RCC 7860 (cell line): ENCODE measurements around the gene PIGB.
"Not testable (repeated sequence)": the region's sequence is repeated elsewhere in the genome, so short reads cannot be mapped to it uniquely, and the experiment has no call there.

Experiments
- DNase-seq: peaks from one replicate; pipeline ENCODE4 v3.0.0-alpha.2; 2015; ENCODE audit warnings: low spot score
- FAIRE-seq: peaks from 2 replicates; lab custom pipeline; 2012; peaks lifted over from hg19 to GRCh38; lab: Jason Lieb, UNC

Gene PIGB

DNA sequence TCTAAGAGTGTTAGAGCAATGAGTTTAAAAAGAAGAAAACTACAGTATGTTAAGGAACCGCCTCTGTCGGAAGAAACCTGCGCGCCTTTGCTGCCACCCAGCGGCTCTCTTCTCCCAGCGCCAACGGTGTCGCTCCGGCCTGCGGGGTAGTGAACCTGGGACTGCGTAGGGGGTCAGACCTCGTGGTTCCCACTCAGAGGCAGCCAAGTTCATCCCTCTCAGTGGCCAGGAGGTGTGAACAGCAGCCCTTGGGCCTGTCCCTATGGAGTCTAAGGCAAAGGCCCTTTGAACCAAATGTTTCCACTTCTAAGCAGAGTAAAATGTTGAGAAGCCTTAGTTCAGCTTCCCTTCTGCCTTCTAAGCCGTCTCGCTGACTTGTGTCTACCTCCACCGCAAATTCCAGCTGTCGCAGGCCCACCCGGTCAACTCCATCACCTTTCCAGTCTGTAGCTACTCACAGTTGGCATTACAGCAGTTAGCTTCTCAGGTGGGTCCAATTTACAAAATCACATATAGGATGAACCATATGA is 28.4 kb upstream of the PIGB start:
- FAIRE-seq (no peak), DNase-seq (peak; percentile 65)

DNA sequence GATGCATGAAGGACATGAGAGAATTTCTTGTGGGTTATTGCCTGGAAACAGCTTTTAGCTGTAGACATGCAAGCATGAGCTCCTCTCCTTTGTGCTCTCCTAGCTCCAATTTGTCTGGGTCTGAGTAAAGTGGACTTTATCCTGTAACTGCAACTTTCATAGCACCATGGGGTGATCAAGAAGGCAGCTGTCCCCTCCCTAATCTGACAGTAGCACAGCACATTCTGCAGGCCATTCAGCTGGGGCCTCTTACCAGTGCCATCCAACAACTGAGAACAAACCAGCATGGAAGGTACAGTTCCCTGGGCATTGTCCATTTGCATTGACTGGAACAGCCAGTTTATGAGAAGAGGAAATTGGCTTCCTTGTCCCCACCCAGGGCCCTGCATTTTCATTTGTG is 21.7 kb upstream of the PIGB start:
- DNase-seq (no peak), FAIRE-seq (no peak)

DNA sequence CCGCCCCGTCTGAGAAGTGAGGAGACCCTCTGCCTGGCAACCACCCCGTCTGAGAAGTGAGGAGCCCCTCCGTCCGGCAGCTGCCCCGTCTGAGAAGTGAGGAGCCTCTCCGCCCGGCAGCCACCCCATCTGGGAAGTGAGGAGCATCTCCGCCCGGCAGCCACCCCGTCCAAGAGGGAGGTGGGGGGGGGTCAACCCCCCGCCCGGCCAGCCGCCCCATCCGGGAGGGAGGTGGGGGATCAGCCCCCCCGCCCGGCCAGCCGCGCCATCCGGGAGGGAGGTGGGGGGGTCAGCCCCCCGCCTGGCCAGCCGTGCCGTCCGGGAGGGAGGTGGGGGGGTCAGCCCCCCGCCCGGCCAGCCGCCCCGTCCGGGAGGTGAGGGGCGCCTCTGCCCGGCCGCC is 16.2 kb upstream of the PIGB start:
- not testable (repeated sequence) for FAIRE-seq, DNase-seq

DNA sequence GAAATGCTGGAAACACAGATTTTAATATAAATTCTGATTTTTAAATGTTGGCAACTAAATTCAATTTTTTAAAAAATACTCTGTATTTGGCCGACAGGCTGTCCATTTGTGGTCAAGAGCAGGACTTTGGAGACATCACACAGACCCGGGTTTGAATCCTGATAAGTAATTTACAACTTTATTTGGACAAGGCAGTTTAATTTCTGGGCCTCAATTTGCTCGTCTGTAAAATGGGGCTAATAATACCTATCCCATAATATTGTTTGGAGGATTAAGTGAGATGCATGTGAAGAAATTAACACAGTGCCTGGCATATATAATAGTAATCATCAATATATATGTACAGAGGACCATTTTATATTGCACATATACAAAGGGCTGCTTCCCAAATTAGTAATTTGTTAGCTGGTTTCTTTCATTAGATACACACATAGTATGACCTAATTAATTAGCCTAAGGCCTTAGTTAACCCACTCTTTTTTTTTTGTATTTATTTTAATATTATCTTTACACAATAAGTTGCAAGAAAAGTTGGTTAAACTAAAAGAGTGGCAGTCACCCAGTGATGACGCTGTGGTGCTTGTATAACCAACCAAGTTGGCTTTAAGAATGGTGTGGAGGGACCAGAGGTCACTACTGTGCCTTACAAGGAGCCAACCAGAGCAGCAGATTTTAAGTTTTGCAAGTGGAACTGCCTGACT is 665 bp downstream of the PIGB start:
- no peak for FAIRE-seq
- no peak for DNase-seq

DNA sequence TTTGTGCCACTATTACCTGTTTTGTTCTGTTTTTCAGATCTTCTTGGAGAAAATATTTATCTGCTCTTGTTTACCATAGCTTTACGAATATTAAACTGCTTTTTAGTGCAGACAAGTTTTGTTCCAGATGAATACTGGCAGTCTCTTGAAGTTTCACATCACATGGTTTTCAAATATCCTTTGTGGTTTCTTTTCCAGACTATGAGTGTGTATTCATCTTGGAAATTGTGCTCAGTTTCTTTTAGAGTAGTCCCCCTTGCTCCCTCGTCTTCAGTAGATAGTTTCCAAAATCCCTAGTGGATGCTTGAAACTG is 1.2 kb downstream of the PIGB start:
- FAIRE-seq (no peak), DNase-seq (no peak)

DNA sequence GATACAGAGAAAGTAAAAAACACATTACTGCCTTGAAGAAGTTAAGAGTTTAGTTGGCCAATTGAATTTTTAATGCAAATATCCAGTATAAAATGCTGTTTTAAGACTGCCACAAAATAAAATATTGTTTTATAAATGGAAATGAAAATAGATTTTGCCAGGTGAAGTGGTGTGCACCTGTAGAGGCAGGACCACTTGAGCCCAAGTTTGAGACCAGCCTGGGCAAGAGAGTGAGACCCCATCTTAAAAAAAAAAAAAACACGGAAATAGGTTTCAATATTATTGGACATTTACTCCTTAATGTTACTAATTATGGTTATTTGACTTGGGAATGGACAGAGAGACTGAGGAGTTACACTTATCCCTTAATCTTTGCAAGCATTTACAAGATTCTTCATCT is 1.9 kb downstream of the PIGB start:
- DNase-seq (no peak), FAIRE-seq (no peak)

DNA sequence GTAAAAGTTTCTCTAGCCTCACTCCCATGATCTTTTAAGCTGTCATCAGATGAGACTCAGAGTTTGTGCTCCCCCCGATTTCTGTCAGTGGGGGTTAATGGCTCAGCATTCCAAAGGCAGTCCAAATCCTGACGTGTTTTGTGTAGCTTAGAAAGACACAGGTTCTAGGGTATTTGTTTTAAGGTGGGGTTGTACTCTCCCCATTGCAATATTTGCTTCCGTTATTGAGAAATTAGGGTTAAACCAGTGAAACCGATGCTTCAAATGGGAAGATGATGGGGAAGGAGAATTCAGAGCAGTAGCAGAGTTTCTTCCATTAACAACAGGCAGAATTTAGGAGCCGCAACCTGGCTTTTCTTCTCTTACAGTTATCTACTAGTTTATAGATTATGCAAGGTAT is 3.4 kb downstream of the PIGB start:
- DNase-seq, result no peak
- FAIRE-seq, result no peak

DNA sequence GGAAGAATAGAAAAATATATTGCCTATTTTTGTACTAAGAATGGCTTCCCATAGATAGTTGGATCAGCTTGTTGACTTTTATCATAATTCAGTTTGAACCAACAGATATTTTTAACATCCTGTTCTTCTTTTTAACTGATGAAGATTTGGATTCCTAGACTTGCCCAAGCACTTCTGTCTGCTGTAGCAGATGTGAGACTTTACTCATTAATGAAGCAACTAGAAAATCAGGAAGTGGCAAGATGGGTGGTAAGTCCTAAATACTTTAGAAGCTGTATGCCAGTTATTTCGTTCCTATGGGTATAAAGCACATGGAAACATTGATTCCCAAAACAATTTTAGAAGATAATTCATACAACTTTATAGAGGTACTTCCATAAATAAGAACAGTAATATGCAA is 8.4 kb downstream of the PIGB start:
- no peak for FAIRE-seq
- no peak for DNase-seq

DNA sequence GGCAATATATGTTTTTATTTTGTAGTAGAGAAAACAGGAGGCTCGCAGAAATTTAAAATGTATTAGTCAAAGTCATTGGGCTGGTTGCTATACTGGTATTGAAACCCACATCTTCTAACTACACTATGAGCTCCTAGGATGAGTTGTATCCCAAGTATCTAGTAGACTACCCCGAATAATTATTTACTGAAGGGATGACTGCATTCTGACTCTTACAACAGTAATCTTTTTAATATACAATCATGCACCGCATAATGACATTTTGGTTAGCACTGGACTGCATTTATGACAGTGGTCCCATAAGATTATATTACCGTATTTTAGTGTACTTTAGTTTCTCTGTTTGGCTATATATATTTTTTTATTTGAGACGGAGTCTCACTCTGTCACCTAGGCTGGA is 15.3 kb downstream of the PIGB start:
- DNase-seq (no peak), FAIRE-seq (no peak)

DNA sequence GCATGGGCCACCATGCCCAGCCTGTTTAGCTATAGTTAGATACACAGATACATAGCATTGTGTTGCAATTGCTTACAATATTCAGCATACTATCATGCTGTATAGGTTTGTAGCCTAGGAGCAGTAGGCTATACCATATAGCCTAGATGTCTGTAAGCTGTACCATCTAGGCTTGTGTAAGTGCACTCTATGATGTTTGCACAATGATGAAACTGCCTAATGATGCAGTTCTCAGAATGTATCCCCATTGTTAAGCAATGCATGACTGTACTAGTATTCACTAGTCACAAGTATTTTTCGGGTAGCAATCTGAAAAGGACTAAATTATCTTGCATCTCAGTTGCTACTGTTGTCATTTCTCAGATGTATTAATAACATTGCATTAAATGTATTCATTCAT is 16.0 kb downstream of the PIGB start:
- FAIRE-seq (no peak), DNase-seq (no peak)

DNA sequence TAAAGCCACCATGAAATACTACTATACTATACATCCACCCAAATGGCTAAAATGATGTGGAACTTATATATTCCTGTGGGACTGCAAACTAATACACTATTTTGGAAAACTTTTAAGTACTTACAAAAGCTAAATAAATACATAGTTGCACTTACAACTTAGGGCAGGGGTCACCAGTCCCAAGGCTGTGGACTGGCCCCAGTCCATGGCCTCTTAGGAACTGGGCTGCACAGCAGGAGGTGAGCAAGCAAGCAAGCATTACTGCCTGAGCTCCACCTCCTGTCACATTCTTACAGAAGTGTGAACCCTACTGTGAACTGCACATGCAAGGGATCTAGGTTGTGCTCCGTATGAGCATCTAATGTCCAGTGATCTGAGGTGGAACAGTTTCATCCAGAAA is 18.1 kb downstream of the PIGB start:
- no peak for FAIRE-seq
- no peak for DNase-seq

DNA sequence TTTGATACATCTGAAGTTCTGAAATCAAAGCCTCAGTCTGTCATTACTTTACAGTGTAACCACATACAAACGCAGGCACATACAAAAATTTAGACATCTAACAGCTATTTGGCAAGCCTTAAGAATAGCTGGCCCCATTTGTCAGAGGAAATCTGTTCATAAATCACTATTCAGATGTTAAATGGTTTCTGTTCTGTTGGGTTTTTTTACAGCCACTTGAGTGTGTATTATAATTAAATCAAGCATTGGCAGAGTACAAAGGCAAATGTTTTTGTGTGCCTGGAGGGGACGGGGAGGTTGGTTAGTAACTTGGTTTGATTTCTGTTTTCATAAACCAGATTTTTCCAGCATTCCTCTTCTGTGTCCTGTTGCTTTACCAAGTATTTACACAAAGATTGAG is 24.1 kb downstream of the PIGB start:
- FAIRE-seq (no peak), DNase-seq (no peak)

DNA sequence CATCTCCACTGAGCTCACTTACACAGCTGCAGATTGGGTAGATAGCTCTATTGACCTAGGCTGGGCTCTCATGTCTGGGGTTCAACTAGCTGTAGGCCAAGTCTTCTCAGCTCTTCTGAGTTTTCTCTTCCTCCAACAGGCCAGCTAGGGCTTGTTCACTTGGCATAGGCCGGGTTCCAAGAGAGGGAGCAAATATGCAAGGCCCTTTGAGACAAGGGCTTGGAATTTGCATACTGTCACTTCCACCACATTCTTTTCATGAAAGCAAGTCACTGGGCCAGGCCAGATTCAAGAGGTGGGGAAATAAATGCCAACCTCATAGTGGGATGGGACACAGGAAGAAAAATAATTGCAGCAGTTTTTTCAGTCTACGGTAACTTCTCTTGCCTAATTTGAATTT is 25.2 kb downstream of the PIGB start:
- no peak for DNase-seq
- no peak for FAIRE-seq

DNA sequence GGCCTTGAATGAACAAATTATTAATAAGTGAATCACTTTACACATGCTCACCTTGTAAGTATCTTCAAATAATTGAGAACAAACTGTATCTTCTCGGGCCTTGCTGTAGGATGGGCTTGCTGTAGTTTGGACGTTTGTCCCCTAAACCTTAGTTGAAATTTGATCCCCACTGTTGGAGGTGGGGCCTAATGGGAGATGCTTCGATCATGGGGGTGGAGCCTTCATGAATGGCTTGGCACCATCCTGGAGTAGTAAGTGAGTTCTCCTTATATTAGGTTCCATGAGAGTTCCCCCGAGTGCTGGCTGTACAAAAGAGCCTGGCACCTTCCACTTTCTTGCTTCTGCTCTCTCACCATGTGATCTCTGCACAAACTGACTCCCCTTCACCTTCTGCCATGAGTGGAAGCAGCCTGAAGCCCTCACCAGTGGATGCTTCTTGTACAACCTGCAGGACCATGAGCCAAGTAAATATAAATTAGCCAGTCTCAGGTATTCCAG is 29.3 kb downstream of the PIGB start:
- no peak for FAIRE-seq

DNA sequence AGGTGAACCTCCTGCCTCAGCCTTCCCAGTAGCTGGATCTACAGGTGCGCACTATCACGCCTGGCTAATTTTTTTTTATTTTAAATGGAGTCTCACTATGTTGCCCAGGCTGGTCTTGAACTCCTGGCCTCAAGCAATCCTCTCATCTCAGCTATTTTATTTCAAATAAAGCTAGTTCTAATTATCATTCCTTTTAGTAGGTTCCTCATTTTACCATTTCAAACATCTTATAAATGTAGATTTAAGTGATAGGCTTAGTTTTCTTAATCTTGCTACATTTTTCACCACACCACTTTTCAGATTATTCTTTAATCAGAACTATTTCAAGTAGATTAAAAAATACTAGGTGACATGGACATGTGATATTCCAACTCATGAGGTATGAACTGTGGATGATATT is 30.3 kb downstream of the PIGB start:
- FAIRE-seq (no peak), DNase-seq (no peak)

More for the DNA sequence above, 29.3 kb downstream of the PIGB start:
- no peak for DNase-seq

DNA sequence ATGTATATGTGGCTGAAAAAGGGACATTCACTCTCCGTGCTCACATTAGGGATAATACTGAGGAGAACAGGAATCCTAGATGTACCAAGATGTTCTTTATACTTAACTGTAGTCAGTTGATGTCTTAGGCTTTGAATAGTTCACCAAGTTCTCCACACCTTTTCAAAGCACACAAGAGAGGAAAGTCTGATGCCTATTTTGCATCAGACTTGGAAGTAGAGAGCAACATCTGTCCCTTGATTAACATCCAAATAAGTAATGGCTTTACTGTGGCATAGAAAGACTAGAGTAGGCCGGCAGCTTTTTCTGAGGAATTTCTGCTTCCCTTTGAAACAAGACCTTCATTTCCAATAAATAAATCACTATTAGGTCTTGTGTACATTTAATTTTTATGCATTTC is 34.0 kb downstream of the PIGB start:
- DNase-seq (no peak), FAIRE-seq (no peak)

DNA sequence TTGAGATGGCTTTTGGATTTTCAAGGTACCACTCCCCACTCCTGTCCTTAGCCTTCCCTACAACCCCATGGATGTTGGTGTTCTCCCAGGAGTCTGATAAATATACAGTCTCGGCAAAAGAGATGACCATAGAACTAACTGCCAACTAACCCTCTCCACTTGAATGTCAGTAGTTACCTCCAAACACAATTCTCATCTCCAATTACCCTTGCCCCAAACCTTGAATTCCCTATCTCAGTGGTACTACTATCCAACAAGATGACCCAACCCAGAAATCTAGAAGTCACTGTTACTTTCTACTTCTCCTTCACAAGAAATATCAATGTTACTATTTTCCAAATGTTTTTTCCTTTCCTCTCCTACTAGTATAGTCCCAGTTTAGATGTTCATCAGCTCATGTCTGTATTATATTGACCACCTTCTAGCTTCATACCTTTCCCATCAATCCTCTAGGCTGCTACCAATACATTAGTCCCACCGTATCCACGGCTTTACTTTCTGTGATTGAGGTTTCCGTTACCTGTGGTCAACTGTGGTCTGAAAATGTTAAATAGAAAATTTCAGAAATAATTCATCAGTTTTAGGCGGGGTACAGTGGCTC is 38.1 kb downstream of the PIGB start:
- DNase-seq, result no peak
- no peak for FAIRE-seq

DNA sequence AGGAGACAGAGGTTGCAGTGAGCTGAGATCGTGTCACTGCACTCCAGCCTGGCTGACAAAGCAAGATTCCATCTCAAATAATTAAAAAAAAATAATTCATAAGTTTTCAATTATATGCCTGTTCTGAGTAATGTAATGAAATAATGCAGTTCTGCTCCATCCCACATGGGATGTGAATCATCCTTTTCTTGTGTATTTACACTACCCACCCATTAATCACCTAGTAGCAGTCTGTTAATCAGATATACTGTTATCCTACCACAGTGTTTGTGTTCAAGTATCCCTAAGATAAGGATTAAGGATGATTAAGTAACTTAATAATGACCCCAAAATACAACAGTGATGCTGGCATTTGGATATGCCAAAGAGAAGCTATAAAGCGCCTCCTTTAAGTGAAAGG is 38.8 kb downstream of the PIGB start:
- no peak for DNase-seq

DNA sequence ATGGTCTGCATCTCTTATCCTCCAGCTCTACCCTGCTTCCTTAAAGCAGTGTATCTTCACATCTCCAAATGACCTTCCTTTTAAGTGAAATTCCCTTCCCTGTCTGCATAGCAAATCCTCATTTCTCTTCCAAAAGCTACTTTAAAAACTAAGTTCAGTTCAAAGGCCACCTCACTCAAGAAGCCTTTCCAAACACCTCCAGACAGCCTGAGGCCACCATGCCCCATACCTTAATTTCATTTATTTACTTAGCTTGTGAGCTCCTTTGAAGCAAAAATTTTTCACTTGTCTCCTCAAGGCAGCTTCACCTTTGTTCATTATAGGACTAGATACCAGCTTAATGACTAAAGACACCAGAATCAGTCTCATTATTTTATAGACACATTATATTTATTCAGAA is 39.4 kb downstream of the PIGB start:
- DNase-seq (no peak), FAIRE-seq (no peak)

More for the DNA sequence above, 38.8 kb downstream of the PIGB start:
- no peak for FAIRE-seq

DNA sequence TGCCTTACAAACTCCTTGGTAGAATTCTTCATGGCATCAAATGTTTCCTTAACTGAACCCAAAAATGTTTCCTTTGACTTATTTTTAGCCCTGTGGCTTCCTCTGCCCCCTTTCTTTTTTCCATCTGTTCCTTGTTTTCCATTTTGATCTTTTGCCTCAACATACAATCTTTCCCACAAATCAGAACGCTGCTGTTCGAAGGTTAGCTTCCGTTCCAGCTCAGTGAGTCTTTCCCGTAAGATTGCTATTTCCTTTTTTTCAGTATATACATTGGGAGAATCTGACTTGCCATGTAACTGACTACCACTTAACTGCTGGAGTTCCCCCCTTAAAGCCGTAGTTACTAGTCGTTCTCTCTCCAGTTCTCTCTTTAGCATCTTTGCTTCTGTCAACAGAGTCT is 41.2 kb downstream of the PIGB start:
- FAIRE-seq (no peak), DNase-seq (no peak)

DNA sequence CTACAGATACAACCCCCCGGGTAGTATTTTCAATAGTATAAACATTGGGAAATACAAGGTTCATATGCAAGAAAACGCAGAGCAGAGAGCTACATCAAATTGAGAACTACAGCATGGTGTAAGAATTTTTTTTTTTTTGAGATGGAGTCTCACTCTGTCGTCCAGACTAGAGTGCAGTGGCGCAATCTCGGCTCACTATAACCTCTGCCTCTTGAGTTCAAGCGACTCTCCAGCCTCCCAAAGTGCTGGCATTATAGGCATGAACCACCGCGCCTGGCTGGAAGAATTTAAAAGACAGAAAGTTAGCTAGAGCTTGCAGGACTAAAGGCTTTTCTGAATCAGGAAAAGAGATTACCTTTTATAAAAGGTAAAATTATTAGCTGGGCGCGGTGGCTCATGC is 42.0 kb downstream of the PIGB start:
- DNase-seq (no peak), FAIRE-seq (no peak)

DNA sequence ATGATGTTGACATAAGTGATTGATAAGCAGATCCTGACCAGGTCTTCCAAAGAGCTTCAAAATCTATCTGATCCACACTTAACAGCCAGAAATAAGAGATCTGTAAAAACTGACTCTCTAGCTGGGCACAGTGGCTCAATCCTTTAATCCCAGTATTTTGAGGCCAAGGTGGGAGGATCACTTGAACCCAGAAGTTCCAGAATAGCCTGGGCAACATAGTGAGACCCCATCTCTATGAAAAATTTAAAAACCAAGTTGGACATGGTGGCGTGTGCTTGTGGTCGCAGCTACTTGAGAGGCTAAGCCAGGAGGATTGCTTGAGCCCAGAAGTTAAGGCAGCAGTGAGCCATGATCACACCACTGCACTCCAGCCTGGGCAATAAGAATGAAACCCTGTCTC is 43.6 kb downstream of the PIGB start:
- no peak for DNase-seq
- FAIRE-seq, result no peak

DNA sequence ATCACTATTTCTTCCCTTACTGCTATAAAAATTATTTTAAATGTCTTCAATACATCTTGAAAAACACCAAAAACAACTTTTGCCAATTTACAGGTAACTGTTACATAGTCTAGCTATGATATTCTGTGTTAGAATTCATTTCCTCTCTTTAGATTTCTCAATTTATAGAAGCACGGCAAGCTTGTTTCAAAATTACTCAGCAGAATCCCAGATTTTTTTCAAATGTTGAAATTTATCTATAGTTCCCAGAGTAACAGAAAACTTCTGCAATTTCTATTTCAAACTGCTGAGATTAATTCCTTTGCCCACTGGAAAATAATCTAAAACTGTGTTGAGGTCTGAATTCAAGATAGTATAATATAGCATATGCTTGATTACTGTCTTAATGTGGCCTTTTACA is 48.0 kb downstream of the PIGB start:
- DNase-seq (no peak), FAIRE-seq (no peak)
